Liver (tissue), 3 donors: ENCODE data around the gene PARD3B.

Source experiments
- EGR1 ChIP-seq, 2 donors: IDR thresholded peaks; 2 replicates each; pipeline ENCODE4 v1.6.1; 2016 to 2018; ENCODE audit warnings: antibody characterized with exemption in 2 of 2, low read depth in 2 of 2
- FOXA2 ChIP-seq: IDR thresholded peaks from 2 replicates; pipeline ENCODE4 v1.6.1; 2016; ENCODE audit warnings: antibody characterized with exemption
- GABPA ChIP-seq, 2 donors: IDR thresholded peaks in 1 of 2; conservative IDR thresholded peaks in 1 of 2; 2 replicates each; pipeline ENCODE4 v1.6.1; 2016; ENCODE audit warnings: antibody characterized with exemption in 2 of 2, mild to moderate bottlenecking in 1 of 2, moderate library complexity in 1 of 2
- JUND ChIP-seq, 2 donors: IDR thresholded peaks; 2 replicates each; pipeline ENCODE4 v1.6.1; 2016; ENCODE audit warnings: antibody characterized with exemption in 2 of 2
- MAX ChIP-seq: IDR thresholded peaks from 2 replicates; pipeline ENCODE4 v1.6.1; 2016; ENCODE audit warnings: antibody characterized with exemption
- RAD21 ChIP-seq, 2 donors: IDR thresholded peaks; 2 replicates each; pipeline ENCODE4 v1.6.1; 2016; ENCODE audit warnings: antibody characterized with exemption in 2 of 2, mild to moderate bottlenecking in 2 of 2
- RXRA ChIP-seq, 2 donors: IDR thresholded peaks; 2 replicates each; pipeline ENCODE4 v1.6.1; 2017 to 2018; ENCODE audit warnings: antibody characterized with exemption in 2 of 2, mild to moderate bottlenecking in 1 of 2
- SP1 ChIP-seq: IDR thresholded peaks from 2 replicates; pipeline ENCODE4 v1.6.1; 2018; ENCODE audit warnings: antibody characterized with exemption, mild to moderate bottlenecking
- TAF1 ChIP-seq: conservative IDR thresholded peaks from 2 replicates; pipeline ENCODE4 v1.6.1; 2016; ENCODE audit warnings: antibody characterized with exemption, mild to moderate bottlenecking
- YY1 ChIP-seq: IDR thresholded peaks from 2 replicates; pipeline ENCODE4 v1.6.1; 2016; ENCODE audit warnings: antibody characterized with exemption, mild to moderate bottlenecking
- TF ChIP-seq, protein P1 (sequence below): fragments of 150-350 bp; IDR thresholded peaks from 2 replicates; pipeline ENCODE4 v1.5.1; 2017; ENCODE audit warnings: improper control_type of control experiment, low read depth, low read length; ENCODE audit not compliant: missing input control
- TF ChIP-seq, protein P2 (sequence below): IDR thresholded peaks from 2 replicates; pipeline ENCODE4 v1.6.1; 2016; ENCODE audit warnings: antibody characterized with exemption, mild to moderate bottlenecking
- TF ChIP-seq, protein P3 (sequence below): IDR thresholded peaks from 2 replicates; pipeline ENCODE4 v1.6.1; 2016; ENCODE audit warnings: antibody characterized with exemption
- TF ChIP-seq, protein P4 (sequence below): IDR thresholded peaks from 2 replicates; pipeline ENCODE4 v1.6.1; 2016; ENCODE audit warnings: antibody characterized with exemption
- donor health status: healthy.
- donor health status: healthy.

DNA sequence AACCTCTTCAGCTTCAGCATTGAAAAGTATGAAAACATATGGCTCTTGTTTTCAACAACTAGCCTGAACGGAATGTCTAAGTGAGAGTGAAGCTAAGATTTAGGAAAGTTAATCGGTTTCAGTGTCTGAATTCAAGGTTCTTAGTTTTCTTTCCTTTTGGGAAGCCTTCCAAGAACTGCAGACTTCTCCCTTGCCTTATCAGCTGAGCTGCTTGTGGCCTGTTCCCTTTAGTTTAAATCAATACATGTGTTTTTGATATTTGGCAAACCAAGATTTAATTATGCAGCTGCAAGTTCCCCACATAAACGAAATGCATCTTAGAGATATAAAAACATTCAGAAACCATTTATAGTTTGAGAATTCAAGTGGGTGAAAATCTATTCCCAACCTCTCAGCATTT lies 862.7 kb downstream of the PARD3B start:
- no peak for TF ChIP-seq MAX
- TF ChIP-seq, protein P1, sequence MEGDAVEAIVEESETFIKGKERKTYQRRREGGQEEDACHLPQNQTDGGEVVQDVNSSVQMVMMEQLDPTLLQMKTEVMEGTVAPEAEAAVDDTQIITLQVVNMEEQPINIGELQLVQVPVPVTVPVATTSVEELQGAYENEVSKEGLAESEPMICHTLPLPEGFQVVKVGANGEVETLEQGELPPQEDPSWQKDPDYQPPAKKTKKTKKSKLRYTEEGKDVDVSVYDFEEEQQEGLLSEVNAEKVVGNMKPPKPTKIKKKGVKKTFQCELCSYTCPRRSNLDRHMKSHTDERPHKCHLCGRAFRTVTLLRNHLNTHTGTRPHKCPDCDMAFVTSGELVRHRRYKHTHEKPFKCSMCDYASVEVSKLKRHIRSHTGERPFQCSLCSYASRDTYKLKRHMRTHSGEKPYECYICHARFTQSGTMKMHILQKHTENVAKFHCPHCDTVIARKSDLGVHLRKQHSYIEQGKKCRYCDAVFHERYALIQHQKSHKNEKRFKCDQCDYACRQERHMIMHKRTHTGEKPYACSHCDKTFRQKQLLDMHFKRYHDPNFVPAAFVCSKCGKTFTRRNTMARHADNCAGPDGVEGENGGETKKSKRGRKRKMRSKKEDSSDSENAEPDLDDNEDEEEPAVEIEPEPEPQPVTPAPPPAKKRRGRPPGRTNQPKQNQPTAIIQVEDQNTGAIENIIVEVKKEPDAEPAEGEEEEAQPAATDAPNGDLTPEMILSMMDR: no peak
- no peak for TF ChIP-seq GABPA (IDR thresholded peaks at IDR 0.05 in 1 of 2, conservative IDR thresholded peaks at IDR 0.05 in 1 of 2)
- TF ChIP-seq, protein P2, sequence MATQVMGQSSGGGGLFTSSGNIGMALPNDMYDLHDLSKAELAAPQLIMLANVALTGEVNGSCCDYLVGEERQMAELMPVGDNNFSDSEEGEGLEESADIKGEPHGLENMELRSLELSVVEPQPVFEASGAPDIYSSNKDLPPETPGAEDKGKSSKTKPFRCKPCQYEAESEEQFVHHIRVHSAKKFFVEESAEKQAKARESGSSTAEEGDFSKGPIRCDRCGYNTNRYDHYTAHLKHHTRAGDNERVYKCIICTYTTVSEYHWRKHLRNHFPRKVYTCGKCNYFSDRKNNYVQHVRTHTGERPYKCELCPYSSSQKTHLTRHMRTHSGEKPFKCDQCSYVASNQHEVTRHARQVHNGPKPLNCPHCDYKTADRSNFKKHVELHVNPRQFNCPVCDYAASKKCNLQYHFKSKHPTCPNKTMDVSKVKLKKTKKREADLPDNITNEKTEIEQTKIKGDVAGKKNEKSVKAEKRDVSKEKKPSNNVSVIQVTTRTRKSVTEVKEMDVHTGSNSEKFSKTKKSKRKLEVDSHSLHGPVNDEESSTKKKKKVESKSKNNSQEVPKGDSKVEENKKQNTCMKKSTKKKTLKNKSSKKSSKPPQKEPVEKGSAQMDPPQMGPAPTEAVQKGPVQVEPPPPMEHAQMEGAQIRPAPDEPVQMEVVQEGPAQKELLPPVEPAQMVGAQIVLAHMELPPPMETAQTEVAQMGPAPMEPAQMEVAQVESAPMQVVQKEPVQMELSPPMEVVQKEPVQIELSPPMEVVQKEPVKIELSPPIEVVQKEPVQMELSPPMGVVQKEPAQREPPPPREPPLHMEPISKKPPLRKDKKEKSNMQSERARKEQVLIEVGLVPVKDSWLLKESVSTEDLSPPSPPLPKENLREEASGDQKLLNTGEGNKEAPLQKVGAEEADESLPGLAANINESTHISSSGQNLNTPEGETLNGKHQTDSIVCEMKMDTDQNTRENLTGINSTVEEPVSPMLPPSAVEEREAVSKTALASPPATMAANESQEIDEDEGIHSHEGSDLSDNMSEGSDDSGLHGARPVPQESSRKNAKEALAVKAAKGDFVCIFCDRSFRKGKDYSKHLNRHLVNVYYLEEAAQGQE: no peak
- TF ChIP-seq, protein P3, sequence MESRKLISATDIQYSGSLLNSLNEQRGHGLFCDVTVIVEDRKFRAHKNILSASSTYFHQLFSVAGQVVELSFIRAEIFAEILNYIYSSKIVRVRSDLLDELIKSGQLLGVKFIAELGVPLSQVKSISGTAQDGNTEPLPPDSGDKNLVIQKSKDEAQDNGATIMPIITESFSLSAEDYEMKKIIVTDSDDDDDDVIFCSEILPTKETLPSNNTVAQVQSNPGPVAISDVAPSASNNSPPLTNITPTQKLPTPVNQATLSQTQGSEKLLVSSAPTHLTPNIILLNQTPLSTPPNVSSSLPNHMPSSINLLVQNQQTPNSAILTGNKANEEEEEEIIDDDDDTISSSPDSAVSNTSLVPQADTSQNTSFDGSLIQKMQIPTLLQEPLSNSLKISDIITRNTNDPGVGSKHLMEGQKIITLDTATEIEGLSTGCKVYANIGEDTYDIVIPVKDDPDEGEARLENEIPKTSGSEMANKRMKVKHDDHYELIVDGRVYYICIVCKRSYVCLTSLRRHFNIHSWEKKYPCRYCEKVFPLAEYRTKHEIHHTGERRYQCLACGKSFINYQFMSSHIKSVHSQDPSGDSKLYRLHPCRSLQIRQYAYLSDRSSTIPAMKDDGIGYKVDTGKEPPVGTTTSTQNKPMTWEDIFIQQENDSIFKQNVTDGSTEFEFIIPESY: no peak
- TF ChIP-seq YY1: no peak
- no peak for TF ChIP-seq JUND (IDR thresholded peaks at IDR 0.05)
- TF ChIP-seq TAF1: no peak
- no peak for TF ChIP-seq EGR1 (IDR thresholded peaks at IDR 0.05; ENCODE audit: low read depth in 2 of 2)
- no peak for TF ChIP-seq RAD21 (IDR thresholded peaks at IDR 0.05)
- TF ChIP-seq, protein P4, sequence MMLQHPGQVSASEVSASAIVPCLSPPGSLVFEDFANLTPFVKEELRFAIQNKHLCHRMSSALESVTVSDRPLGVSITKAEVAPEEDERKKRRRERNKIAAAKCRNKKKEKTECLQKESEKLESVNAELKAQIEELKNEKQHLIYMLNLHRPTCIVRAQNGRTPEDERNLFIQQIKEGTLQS: no peak
- TF ChIP-seq SP1: no peak
- TF ChIP-seq RXRA (IDR thresholded peaks at IDR 0.05): no peak
- no peak for TF ChIP-seq FOXA2
